Cerebellar nuclear complex (tissue), 1 donor: ENCODE data around the gene ACACA.
"Not testable (repeated sequence)": the region's sequence is repeated elsewhere in the genome, so short reads cannot be mapped to it uniquely, and the experiment has no call there.

Experiments used
- DNase-seq, 2 experiments: peaks; one replicate each; lab custom pipeline; 2025; lab: John Stamatoyannopoulos, UW

ACACA gene

DNA sequence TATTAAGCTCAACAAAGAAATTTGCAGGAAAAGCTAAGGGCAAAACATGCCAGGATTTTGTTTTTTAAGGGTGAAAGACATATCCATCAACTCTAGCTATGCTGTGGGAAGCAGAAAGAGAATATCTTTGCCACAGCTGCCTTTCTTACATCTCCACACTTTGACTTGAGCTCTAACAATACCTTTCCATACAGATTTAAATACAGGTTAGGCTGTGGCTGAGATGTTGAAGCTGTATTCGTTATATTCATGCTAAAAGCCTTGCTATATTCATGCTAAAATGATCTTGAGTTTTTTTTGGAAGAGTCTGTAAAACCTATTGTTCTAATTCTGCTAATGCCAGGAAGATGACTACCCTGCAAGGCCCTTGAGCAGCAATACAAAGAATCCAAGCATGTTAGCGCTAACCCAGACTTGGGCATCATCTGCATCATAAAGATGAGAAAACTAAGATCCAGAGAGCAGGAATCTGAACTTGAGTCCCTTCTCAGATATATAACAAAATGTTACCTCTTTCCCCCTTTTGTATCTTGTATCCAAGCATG is 235.7 kb downstream of the ACACA start:
- DNase-seq: no peak

DNA sequence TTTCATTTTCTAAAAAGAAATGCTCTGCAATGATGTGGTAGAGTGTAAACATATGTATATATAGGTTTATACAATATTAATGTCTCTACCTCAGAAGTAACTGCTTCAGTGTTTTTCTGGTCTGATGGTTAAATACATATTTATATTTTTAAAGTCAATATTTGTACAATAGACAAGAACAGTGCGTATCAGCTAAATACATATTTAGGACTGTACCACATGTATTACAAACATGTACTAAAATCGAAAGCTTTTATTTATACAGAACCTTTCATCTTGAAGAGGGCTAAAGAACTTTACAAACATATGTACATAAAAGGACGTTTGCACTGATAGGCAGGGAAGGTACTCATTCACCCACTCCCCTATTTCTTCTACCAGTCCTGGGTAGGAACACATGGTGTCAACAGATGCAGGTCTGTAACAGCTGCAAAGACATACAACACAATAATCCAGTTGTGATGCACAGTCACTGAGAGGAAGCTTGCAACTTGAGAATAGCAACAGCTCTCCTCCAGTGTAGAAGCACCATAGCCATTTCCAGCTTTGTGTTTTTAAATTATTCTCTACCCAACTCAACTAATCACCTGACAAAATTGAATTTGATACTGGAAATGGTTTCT is 237.8 kb downstream of the ACACA start:
- DNase-seq: no peak

DNA sequence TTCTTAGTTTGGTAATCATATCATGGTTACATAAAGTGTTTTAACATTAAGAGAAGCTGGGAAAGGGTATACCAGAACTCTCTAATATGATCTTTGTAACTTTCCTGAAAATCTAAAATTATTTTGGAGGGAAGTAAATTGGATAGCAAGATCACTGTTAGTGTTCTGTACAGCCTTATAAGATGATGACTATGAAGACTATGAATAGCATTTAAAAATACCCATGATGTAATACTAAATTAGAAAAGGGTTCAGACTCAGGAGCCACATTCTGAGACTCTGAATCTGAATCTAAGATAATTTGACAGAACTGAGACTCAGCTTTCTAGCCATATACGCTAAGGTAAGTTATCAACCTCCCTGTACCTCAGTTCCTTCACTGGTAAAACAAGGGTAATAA is 238.9 kb downstream of the ACACA start:
- no peak for DNase-seq

DNA sequence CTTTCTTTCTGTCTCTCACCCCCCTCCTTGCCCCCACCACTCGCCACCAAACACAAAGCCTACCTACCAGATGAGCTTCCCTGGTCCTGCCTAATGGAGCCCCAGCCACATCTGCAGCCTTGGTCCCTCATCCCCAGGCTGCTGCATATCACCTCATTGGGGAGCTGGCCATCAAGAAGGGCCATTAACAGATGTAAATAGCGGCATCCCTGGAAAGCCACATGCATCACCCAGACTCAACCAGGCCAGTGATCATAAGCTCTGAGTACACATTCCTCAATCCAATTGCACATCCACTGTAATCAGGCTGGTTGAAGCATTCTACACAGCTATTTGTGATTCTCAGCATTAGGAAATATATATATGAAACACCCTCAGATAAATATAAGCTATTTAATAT is 242.6 kb downstream of the ACACA start:
- no peak for DNase-seq

DNA sequence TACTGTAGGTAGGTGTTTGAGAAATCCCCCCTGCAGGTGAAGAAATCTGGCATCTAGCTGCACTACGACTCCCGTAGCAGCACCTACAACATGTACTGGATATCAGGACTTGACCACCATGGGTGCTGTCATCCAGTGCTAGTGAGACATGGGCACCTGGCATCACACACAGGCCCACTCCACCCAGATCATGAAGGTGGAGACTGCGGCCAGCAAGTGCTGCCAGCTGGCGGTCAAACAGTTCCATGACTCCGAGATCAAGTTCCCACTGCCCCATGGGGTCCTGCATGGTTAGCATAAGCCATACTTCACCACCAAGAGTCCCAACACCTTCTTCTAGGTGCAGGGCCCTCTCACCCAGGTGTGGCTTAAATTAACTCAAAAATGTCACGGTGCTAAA is 243.8 kb downstream of the ACACA start:
- DNase-seq: no peak

DNA sequence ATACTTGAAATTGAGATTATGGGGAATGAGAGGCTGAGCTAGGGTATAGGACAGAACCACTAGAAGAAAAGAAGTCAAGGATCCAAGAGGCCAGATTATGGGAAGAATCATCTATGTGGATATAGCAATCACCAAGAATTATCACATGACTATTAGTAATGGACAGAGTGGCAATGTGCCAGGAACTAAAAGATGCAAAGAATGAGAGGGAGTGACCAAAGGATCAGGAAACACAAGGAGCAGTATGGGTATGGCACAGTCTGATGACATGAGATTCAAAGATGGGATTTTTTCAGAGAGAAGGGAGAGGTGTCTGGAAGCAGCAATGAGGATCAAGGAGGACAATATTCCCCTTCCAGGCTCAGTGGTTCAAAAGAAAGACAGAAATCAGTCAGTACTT is 245.7 kb downstream of the ACACA start:
- DNase-seq: no peak

DNA sequence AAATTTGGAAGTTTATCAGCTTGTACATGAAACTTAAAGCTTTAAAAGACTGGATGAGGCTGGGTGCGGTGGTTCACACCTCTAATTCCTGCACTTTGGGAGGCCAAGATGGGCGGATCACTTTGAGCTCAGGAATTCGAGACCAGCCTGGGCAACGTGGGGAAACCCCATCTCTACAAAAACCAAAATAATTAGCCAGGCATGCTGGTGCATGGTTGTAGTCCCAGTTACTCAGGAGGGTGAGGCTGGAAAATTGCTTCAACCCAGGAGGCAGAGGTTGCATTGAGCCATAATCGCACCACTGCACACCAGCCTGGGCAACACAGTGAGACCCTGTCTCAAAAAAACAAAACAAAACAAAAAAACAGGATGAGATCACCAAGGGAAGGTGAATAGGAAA is 248.3 kb downstream of the ACACA start:
- DNase-seq: no peak

DNA sequence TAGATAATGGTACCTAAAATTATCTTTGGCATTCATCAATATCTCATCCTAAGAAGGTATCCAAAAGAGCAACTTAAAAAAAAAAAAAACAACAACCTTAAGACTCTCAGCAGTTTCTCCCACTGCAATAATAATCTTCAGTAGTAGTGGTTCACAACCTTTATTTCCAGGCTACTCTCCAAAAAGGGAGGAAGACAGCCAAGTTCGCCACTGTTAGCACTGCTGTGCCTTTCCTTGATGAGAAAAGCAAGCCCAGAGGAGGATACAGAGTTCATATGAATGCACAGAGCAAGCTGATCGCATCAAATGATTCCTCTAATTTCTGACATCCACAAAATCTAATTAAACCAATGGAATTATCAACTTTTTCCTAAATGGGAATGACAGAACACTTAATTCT is 258.5 kb downstream of the ACACA start:
- no peak for DNase-seq

DNA sequence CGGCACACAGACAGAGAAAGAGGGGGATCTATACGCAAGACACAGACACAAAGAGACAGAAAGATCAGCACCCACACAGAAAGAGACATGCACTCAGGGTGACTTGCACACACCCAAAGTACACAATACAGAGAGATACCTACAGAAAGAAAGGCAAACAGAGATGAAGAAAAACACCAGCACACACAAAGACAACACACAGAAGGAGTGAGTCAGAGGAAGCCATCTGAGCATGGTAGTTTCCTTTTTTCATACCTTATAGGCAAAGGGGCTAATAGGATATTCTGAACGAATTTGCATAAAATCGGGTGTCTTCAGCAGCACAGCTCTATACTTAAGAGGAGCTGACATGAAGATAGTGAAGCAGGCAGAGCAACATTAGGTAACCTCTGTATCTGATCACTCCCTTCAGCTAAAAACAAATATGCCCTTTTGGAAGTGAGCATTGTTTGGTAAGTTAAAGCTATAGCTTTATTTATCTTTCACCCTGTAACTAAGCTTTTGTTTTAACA is 259.3 kb downstream of the ACACA start:
- DNase-seq: no peak

DNA sequence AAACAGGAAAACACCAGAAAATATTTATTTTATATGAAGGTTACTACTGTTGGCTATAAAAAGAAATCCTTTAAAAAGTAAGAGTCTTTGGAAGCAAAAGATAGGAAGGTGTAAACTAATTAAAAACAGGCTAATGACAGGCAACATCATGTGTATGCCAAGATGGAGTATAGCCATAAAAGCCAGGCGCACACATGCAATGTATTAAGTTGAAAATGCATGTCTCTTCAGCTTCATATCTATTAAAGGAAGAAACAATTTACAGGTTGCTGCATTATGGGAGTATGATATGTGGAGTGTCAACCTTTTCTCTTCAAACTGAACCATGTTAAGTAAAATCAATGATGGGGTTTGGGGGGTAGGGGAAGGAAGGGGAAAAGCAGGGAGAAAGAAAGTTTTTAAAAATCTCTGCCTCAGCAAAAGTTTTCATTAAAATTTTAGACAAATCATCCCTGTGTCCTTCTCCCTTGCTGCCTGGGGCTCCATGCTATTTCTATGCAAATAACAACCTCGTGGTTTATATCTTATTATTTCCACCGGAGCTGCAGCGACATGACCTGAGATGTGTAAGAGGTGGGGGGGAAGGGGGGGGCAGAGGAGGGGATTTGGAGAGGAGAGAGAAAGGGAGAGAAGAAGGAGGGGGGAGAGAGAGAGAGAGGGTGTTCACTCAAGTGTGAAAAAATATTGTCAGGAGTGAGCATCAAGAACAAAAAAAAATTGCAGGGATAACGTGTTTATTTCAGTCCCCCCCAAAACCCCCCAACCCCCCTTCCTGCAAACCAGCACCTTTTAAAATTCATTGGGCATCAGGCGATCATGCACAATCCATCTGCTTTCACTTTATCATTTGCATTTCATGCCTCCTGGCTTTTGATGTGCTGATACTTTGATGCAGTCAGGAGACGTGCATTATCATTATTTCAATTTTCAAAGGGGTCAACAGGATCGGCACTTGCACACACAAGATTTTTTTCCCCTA is 260.3 kb downstream of the ACACA start:
- DNase-seq: no peak

DNA sequence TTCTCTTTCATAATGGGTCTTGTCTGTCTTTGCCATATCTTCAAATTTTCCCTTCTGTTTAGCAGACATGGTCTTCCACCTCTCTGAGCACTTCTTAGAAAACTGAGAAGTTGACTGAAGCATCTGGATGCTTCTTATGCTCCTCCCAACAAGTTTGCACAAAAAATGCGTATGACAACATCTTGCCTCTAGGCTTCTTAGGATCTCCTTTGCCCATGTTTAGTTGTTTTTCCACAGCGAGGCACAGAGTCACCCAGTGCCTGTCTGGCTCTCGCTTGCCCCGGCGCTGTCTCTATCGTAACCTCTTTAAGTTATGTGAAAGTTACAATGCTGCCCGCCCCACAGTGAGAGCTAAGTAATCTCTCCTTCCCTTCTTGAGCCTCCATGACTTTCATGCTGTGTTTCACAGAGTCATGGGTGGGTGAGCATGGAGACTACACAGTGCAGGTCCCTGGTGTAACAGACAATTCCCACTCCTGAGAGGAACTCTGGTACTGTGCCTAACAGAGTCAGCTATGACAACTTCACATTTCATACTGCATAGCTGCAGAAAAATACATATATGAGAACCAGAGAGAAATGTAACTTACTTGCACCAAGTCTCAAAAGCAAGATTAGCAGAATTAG is 262.4 kb downstream of the ACACA start:
- DNase-seq: no peak

DNA sequence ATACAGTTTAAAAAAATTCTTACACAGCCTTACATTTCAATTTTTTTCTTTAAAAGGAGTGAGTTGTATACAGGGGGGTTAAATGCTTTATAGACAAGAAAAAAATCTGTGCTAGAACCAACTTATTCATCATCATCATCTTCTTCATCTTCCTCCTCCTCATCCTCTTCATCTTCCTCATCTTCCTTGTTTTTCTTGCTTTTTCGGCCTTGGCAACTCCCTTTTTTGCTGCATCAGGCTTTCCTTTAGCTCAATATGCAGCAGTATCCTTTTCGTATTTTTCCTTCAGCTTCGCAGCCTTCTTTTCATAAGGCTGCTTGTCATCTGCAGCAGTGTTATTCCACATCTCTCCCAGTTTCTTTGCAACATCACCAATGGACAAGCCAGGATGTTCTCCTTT is 263.1 kb downstream of the ACACA start:
- DNase-seq: not testable (repeated sequence)

DNA sequence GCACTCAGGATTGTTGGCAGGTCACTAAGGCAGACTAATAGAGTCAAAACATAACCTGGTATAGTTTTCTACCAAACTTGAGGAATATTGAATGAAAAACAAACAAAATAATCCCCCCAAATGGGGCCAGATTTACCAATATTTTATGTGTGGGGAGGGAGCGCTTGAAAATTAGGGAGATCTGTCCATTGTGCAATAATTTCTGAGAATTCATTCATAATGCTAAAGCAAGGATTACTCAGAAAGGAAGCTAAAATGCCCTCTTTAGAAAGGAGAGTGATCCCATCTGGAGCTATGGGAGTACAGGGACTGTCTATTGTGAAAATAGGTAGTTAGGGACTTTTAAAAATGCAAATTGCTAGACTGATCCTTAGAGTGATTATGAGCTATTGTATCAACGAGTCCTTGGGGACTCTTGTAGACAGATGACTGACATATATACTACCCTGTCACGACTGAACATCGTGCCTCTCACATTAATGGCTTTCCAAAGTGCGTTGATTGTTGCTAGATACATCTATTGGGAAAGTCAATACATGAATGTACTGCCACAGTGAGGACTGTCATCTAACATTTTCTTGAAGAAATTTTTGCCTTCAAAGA is 264.2 kb downstream of the ACACA start:
- no peak for DNase-seq

DNA sequence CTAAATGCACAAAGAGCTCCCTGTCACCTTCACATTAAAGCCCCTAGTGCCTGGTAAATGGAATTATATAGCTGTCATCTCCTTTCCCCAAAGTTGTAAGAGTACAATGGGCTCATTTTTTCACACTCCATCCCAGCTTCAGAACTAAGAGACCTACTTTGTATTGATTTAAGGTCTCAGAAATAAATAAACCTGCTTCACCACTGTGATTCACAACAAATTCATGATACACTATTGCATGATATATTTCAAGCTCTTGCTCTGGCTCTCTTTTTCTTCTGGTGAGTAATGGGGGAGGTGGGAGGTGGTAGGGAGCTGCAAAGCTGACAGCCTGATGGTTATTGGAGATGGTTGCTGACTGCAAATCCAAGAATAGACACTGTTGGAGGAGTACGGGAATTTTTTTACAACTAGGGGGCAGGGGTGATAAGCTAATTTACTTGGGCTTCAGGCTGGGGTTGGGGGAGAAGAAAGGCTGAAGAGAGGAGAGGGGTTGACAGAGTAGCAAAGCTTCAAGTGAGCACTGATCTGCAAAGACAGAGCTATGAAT is 268.0 kb downstream of the ACACA start:
- no peak for DNase-seq

DNA sequence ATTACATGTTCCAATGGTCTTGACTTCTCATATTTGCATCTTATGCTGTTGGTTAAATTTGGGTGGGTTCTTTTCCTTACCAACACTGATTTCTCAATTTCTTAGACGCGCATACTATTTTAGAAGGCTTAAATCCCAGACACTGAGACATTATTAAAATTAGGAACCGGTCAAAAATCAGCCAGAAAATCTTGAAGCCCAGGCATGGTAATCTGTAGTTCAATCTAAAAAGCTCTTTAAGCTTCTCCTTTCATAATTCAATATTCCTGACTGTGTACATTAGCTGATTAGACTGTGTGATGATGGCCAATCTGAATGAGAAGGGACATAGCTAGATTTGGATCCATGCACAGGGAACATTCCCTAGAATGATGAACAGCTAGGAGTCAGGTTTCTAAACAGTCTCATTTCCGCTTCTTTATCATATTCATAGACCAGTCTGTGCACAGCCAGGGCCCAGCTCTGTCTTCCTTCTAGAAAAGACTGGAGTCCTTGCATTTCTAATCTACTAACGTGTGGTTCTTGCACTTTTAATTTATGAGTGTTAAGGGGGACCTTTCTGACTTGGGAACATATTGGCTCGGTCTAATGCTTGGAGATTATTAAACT is 268.6 kb downstream of the ACACA start:
- DNase-seq: no peak

DNA sequence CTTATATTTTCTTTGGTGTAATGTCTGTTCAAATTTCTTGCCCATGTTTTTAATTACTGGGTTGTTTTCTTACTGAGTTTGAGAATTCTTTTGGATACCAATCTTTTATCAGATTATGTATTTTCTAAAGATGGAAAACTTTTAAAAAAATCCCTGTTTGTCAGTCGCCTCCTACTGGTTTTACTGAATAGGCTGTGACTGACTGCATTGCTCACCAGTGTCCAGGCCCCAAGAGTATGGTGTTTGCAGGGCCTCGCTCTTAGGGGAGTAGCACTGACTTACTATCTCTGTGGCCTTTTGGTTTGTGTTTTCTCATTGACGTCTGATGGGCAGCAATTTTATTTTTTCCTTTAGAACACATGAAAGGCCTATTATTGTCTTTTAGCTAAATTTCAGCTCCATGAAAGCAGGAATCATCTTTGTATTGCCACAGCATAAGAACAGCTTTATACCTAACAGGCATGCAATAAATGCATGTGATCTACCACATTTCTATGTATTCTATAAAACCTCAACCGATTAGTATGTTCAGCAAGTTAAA is 269.5 kb downstream of the ACACA start:
- no peak for DNase-seq

DNA sequence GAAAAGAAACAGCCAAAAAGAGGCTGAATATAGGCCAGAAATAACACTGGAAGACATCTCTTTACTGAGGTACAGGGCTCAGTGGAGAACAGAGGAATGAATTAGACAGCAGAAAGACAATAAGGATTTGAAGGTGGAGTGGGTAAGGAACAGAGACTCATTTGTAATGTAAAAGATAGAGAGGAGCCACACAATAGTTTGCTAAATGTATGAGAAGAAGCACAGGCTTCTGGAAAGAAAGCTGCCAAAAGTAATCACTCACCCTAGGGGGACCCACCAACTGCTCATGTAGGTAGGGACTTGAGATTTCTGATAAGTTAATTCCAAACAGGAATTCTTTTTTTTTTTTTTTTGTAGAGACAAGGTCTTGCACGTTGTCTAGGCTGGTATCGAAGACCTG is 271.1 kb downstream of the ACACA start:
- no peak for DNase-seq

DNA sequence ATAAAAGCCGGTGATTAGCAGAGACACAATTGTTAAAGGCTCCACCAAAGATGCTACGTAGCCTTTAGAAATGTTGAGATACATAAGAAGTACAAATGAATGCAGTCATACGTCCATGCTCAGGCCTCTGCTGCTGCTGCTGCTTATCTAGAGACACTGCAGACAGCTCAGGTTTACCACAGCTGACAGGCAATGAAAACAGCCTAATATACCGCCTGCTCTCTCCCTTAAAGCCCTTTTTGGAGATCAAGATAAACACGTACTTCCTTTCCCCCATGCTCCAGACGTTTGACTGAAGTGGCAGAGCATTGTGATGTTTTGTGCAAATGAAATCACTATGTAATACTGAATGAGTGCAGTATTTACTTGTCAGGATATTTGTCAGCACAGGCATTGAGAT is 272.6 kb downstream of the ACACA start:
- no peak for DNase-seq

DNA sequence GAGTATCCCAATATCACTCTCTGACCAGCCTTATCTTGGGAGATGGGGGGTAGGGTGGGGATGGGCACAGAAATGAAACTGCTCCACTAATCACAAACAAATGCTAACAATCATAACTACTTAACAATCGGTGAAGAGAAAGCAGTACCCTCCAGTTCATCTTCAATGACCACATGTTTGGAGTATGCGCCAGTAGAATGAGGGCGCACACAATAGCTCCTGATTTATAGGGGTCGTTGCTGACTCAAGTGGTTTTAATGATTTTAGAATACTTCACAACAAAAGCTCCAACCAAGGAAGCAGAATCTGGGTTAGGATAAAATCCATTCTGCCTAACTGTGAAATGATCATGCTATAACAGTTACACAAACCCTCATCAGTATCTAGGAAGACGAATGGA is 273.5 kb downstream of the ACACA start:
- no peak for DNase-seq

DNA sequence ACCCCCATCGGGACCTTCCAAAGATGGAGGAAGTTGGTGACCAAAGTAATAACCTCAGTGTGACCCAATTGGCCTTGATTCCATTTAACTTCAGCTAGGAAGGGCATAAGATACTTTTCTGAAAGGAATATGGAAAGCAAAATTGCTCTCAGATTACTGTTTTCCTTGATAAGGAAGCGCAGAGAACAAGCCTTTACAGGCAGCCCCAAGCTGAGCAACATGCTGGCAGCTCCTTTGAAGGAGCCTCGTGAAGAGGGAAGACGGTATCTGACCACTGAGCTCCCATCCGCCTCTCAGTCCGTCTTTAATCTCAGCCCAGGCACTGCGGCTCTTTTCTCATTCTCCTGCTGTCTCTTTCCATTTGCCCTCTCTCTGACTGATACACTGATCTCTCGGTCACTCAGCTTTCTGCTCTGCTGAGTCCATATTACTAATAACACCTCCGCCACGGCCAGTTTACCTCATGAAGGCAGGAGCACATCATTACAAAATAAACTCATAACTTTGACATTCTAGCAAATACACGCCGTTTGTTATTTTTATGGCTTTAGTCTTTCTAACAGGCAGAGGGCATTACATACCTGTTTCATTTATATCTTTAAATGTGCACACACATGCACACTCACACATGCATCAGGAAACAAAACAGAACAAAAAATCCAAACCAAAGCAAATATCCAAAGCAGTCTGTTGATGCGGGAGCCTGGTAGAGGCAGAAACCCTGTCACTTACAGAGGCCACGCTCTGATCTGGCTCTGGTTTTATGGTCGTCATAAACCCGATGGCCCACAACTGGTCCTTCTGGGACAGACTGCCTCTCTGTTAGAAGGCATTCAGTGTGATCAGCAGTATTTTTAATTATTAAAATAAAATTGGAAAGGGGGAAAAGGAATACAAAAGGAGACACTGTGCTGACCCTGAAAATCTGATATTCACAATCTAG is 274.7 kb downstream of the ACACA start:
- no peak for DNase-seq
